Smooth muscle cell of the brain vasculature (primary cell): Measurements from ENCODE around the gene ARHGEF10L.
A peak's percentile ranks its signal among the peaks of the same experiment; 100 is the strongest.
"Not testable (repeated sequence)": the region's sequence is repeated elsewhere in the genome, so short reads cannot be mapped to it uniquely, and the experiment has no call there.

Source experiments
- DNase-seq: peaks from one replicate; pipeline ENCODE4 v3.0.0-alpha.2; 2012; ENCODE audit warnings: low read depth, low spot score

The ARHGEF10L gene

DNA sequence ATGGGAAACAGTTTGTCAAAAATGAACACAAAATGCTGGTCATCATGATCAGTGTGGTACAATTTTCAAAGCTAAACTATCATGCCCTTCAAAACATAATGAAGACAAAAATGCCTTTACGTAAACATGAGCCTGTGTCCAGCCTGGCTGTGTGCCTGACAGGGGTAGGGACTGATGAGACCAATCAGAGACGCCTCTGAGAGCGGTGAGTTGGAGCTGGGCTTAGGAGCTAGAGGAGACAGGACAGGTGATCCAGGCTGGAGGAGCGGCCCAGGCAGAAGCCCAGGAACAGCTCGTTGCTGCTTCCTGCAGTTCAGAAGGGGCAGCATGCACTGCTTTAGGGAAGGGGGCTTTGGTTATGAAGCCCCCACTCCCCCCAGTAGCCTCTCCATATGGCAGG is 70.0 kb downstream of the ARHGEF10L start:
- DNase-seq: no peak

- DNase-seq: no peak
Observed at GRCh38 chr1:17610085-17610484, 70.6 kb downstream of the ARHGEF10L start.

DNA sequence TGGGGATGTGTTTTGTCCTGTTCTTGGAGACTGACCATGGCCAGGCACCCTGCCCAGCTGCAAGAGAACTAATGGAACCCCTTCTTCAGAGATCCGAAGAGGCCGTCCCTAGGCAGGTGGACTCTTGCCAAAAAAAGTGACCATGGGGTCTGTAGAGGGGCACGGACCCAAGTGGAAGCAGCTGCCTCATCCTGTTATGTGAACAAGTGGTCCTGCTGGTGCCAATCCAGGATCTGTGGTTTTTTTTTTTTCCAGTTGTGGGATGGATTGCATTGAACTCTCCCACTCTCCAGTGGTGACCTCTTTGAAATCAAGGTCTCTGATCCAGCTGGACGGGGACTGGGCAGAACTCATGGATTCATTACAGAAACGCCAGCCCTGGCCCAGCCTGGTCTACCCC is 71.2 kb downstream of the ARHGEF10L start:
- no peak for DNase-seq

DNA sequence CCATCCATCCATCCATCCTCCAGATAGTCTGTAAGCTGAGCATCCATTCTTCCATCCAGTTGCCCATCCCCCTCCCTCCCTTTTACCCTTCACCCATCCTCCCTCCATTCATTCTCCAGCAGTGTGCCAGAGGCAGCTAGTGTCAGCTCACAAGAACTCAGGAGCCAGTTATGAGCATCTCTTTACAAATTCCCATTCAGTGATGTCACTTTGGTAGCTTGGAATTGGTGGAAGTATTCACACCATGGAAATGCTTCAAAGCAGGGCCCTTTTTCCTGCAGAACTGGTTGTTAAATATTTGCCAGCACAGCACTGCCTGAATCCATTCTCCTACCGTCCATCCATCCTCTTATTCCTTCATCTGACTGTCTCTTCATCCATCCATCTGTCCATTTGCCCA is 72.5 kb downstream of the ARHGEF10L start:
- no peak for DNase-seq

DNA sequence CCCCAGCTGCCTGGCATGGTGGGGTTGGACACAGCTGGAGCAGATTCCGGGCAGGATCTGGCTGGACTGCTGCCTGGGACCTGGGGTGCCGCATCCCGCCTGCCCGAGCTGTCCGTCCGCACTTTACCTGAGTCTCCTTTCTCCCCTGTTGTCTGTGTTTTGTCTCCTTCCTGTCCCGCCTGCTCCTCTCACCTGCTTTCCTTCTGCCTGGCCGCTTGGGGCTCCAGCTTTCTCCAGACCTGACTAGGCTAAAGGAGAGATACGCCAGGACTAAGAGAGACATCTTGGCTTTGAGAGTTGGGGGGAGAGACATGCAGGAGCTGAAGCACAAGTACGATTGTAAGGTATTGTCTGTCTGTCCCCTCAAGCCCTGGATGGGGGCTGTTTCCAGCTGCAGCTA is 73.3 kb downstream of the ARHGEF10L start:
- no peak for DNase-seq

GRCh38 chr1:17614586-17614985 is 75.1 kb downstream of the ARHGEF10L start:
- DNase-seq: no peak

DNA sequence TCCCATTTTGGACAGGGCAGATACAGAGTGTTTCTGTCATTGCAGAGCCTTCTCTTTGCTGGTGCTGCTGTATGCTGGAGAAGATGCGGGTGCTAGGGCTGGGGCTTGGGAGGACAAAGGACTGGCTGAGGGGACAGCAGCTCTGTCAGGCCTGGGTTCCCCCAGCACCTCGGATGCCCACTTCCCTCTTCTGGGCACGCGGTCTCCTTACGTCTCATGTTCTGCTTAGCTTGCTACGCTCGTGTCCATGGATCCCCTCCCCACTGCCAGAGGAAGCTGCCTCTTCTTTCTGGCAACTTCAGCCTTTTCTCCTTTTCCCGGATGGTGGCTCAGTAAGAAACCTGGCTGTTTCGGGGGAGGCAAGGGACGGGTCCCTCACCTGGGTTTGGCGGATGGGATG is 75.7 kb downstream of the ARHGEF10L start:
- no peak for DNase-seq

GRCh38 chr1:17615959-17616358 is 76.5 kb downstream of the ARHGEF10L start:
- DNase-seq: no peak

- no peak for DNase-seq
Observed at GRCh38 chr1:17616731-17617279, 77.3 kb downstream of the ARHGEF10L start.

GRCh38 chr1:17617787-17618557 is 78.5 kb downstream of the ARHGEF10L start:
- DNase-seq: no peak

DNA sequence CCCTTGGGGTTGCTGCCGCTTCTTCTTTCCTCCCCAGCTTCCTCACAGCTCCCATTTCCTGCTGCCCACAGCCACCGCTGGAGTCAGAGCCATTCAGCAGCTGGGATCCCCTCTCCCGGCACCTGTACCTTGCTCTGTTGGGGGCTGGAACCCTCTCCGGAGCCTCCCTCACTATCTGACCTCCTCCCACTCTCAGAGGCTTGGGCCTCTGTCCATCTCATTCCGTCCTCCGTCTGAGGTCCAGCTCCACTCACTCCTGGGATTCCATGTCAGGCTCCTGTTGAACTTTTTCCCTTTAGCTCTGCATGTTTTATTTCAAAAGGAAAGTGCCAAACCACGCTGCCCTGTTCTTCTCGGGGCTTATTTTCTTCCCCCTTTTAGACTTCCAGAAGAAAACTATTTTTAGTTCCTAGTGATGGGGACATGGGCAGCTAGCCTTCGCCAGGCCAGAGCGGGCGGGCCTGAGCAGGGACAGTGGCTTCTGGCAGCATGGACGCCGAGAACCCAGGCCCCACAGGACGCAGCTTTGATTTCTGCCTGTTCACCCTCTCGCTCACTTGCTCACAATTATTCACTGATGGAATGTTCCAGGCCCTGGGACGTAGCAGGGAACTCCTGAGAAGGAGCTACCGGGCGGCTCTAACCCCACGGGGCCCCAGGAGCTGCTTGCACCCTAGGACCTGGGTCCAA is 79.2 kb downstream of the ARHGEF10L start:
- no peak for DNase-seq

DNA sequence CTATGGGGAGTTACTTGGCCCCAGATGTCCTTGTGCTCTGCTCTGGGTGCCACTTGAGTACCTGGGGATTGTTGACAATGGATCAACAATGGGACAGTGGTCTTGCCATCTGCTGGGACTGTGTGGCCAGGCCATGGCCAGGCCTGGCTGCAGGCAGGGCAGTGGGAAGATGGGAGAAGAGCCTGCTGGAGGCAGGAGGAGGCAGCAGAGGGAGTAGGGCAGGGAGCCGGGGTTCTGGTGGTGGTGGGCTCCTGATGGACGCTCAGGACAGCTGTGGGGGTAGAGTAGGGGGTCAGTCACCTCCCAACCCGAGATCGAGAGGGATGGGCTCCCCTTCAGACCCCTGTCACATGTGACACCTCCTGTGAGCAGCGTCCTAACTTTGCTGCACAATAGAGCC is 81.0 kb downstream of the ARHGEF10L start:
- no peak for DNase-seq

DNA sequence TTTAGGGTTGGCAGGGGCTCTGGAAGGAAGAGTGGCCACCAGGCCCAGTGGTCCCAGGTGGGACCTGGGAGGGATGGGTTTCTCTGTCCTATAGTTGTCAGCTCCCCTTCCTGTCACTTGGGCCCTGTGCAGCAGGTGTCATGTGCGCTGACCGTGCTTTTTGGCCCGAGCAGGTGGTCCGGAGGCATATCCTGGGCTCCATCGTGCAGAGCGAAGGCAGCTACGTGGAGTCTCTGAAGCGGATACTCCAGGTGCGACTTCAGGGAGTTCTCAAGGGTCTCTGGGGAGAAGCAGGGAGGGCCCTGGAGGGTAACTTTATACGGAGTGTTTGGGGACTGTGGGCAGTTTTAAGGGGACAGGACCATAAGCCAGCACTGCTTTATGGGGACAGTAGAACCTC is 82.2 kb downstream of the ARHGEF10L start:
- DNase-seq: no peak

- no peak for DNase-seq
Observed at GRCh38 chr1:17622823-17623222, 83.3 kb downstream of the ARHGEF10L start.

DNA sequence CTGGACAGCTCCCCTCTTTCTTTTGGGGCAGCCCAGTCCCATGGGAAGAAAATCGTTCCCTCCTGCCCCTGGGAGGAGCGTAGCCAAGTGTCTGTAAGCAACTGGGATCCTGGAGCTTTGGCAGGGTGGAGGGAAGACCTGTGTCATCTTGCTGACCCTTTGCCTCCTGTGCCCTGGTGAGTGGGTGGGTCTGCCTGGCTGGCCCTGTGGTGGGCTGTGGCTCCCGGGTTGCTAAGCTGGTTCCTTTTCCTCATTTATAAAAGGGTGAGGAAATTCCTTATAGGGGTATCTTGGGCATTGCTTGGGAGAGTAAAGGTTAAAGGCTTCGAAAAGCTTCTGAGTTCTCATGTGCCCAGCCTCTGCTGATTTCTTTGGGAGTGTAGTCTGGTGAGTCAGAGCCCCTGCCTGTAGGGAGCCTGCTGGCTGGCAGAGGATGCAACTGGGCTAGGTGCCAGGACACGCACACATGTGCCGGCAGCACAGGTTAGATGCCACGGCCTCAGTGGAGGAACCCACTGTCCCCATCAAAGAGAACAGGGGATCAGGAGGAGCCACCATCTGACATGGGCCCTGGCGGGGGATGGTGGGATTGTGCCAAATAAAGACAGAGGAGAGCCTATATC is 85.2 kb downstream of the ARHGEF10L start:
- peak; percentile 28 for DNase-seq

DNA sequence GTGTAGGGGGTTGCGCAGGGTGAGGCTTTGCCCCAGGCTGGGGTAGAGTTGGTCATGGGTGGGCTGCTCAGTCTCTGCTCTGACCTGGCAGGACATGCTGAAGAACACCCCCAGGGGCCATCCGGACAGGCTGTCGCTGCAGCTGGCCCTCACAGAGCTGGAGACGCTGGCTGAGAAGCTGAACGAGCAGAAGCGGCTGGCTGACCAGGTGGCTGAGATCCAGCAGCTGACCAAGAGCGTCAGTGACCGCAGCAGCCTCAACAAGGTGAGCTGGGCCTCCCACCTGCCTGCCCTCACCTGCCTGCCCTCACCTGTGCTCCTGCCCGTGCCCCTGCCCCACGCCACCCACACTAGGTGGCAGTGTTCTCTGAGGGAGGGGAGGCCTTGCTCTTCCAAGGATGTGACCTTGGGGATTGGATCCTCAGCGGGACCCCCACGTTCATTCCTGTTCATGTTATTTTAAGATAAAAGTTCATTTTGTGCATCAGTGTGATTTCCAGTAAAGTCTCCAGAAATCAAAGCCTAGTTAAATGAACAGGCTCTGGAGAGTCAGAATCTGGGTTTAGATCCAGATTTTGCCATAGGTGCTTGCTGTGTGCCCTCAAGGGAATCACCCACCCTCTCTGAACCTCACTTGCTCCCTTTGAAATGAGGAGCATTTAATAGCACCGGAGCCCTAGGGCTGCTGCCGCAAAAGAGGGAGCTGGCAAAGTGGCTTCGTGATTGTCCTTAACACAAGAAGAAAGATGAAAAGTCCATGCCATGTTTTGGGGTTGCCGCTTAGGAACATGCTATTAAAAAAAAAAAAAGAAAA is 87.9 kb downstream of the ARHGEF10L start:
- no peak for DNase-seq

GRCh38 chr1:17629046-17629445 is 89.5 kb downstream of the ARHGEF10L start:
- not testable (repeated sequence) for DNase-seq

DNA sequence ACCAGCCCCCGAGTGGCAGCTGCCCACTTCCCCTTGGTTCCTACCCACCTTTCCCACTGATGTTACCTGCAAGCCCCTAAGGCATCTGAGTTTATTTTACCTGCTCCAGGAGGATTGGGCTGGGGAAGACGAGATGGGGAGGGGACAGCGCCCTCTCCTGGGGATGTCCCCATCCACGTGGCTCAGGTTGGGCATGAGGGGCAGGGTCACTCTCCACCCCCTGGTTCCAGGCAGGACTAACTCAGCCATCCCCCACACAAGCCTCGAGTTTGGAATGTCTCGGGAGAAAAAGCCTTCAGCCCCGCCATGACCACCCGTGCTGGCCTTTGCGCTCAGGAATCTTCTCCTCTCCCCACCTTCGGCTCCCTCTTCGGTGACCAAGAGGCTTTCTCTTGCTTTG is 90.0 kb downstream of the ARHGEF10L start:
- DNase-seq: no peak

- DNase-seq: no peak
Observed at GRCh38 chr1:17630048-17630830, 90.7 kb downstream of the ARHGEF10L start.

- DNase-seq: no peak
Observed at GRCh38 chr1:17630986-17631385, 91.5 kb downstream of the ARHGEF10L start.

DNA sequence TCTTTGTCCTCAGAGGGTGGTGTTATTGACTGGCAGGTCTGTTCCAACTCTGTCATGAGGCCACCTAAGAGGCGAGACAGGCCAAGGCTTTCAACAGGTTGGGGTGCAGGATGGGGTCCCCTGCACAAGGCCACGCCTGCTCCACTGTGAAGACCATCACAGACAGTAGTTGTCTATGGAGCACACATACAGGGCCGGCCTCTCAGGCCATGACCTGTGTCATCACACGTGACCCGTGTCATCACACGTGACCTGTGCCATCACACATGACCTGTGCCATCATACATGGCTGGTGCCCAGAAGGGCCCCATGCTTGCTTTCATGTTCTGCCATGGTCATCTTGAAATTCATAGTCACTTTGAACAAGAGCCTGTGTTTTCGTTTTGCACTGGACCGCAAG is 91.9 kb downstream of the ARHGEF10L start:
- DNase-seq: no peak
